GM23338 (cell line): ENCODE results near the gene NCKAP5. TPM values are rescaled to one million over a fixed set of nuclear protein-coding genes. Genes with fewer than 3 reads are reported as not detected.

Experiments
- ATAC-seq: fragments of 200-7000 bp; cut with Tn5 transposase; 3 replicates; pipeline ENCODE4 v1.9.1; 2020
- DNase-seq: peaks from one replicate; pipeline ENCODE4 v3.0.0-alpha.2; 2015; ENCODE audit warnings: low spot score
- H2AFZ ChIP-seq: fragments of 200-600 bp; sonication (generic); 2 replicates; pipeline ENCODE4 v1.8.0; 2016; ENCODE audit warnings: antibody characterized with exemption, mild to moderate bottlenecking, moderate library complexity
- H3F3A ChIP-seq: fragments of 200-600 bp; sonication (generic); replicated peaks from 2 replicates; pipeline ENCODE4 v1.8.0; 2017; ENCODE audit warnings: antibody characterized with exemption, mixed run types, low read depth
- H3K27ac ChIP-seq: fragments of 200-600 bp; sonication (generic); 2 replicates; pipeline ENCODE4 v1.6.1; 2016; ENCODE audit warnings: low read depth
- H3K27me3 ChIP-seq: fragments of 200-600 bp; sonication (generic); 2 replicates; pipeline ENCODE4 v1.8.0; 2016; ENCODE audit warnings: mild to moderate bottlenecking, mixed run types, moderate library complexity; ENCODE audit not compliant: insufficient read depth
- H3K36me3 ChIP-seq: fragments of 200-600 bp; sonication (generic); 2 replicates; pipeline ENCODE4 v1.8.0; 2016; ENCODE audit warnings: mild to moderate bottlenecking; ENCODE audit not compliant: insufficient read depth
- H3K4me1 ChIP-seq: fragments of 200-600 bp; sonication (generic); 2 replicates; pipeline ENCODE4 v1.8.0; 2016; ENCODE audit warnings: mild to moderate bottlenecking, moderate library complexity; ENCODE audit not compliant: insufficient read depth
- H3K4me2 ChIP-seq: fragments of 200-600 bp; sonication (generic); 2 replicates; pipeline ENCODE4 v1.7.1; 2017; ENCODE audit warnings: mixed run types
- H3K4me3 ChIP-seq: fragments of 200-600 bp; sonication (generic); 2 replicates; pipeline ENCODE4 v1.6.1; 2016; ENCODE audit warnings: mixed run types
- H3K79me2 ChIP-seq: fragments of 200-600 bp; sonication (generic); replicated peaks from 2 replicates; pipeline ENCODE4 v1.8.0; 2017; ENCODE audit warnings: mild to moderate bottlenecking; ENCODE audit not compliant: insufficient read depth
- H3K9me2 ChIP-seq: fragments of 200-600 bp; sonication (generic); 2 replicates; pipeline ENCODE4 v1.8.0; 2017; ENCODE audit not compliant: insufficient read depth
- H4K20me1 ChIP-seq: fragments of 200-600 bp; sonication (generic); replicated peaks from 2 replicates; pipeline ENCODE4 v1.8.0; 2017; ENCODE audit warnings: mild to moderate bottlenecking; ENCODE audit not compliant: insufficient read depth
- H3K27ac Mint-ChIP-seq: 2 replicates; pipeline ENCODE4 v1.8.0; 2020; ENCODE audit warnings: inconsistent platforms, mild to moderate bottlenecking, moderate library complexity, mixed read lengths
- H3K27me3 Mint-ChIP-seq: 3 replicates; pipeline ENCODE4 v1.8.0; 2022; ENCODE audit warnings: low read depth, mild to moderate bottlenecking, moderate library complexity, mixed read lengths, inconsistent platforms; ENCODE audit not compliant: insufficient read depth, poor library complexity
- H3K36me3 Mint-ChIP-seq: 3 replicates; pipeline ENCODE4 v1.8.0; 2021; ENCODE audit warnings: low read depth, mild to moderate bottlenecking, inconsistent platforms, moderate library complexity, mixed read lengths
- H3K4me1 Mint-ChIP-seq: 3 replicates; pipeline ENCODE4 v1.8.0; 2020; ENCODE audit warnings: mild to moderate bottlenecking, inconsistent platforms, mixed read lengths
- H3K4me3 Mint-ChIP-seq: 3 replicates; pipeline ENCODE4 v1.8.0; 2021; ENCODE audit warnings: moderate library complexity, mild to moderate bottlenecking, inconsistent platforms, mixed read lengths
- H3K9me3 Mint-ChIP-seq: 3 replicates; pipeline ENCODE4 v1.8.0; 2020; ENCODE audit warnings: moderate library complexity, mild to moderate bottlenecking, inconsistent platforms, mixed read lengths
- CREB1 ChIP-seq: fragments of 250-450 bp; sonication (Bioruptor Pico); IDR thresholded peaks from 2 replicates; pipeline ENCODE4 v1.5.0; 2020; ENCODE audit warnings: low read depth, mild to moderate bottlenecking, moderate library complexity
- ETS1 ChIP-seq: IDR thresholded peaks from 2 replicates; pipeline ENCODE4 v1.6.1; 2016; ENCODE audit warnings: antibody characterized with exemption
- EZH2phosphoT487 ChIP-seq: fragments of 200-600 bp; sonication (generic); IDR thresholded peaks from one replicate; pipeline ENCODE4 v1.8.1; 2018; ENCODE audit warnings: antibody characterized with exemption; ENCODE audit not compliant: unreplicated experiment
- JUNB ChIP-seq: IDR thresholded peaks from one replicate; pipeline ENCODE4 v1.6.1; 2016; ENCODE audit warnings: antibody characterized with exemption; ENCODE audit not compliant: unreplicated experiment
- NANOG ChIP-seq: IDR thresholded peaks from 2 replicates; pipeline ENCODE4 v1.6.1; 2016; ENCODE audit warnings: antibody characterized with exemption, borderline replicate concordance
- POLR2AphosphoS5 ChIP-seq: IDR thresholded peaks from 2 replicates; pipeline ENCODE4 v1.6.1; 2016; ENCODE audit warnings: antibody characterized with exemption, low read depth
- ZNF114 ChIP-seq: fragments of 250-450 bp; sonication (Bioruptor Pico); IDR thresholded peaks from 2 replicates; pipeline ENCODE4 v1.5.0; 2020; ENCODE audit warnings: mild to moderate bottlenecking, moderate library complexity
- ZNF331 ChIP-seq: fragments of 250-450 bp; sonication (Bioruptor Pico); IDR thresholded peaks from 2 replicates; pipeline ENCODE4 v1.5.0; 2020; ENCODE audit warnings: low read depth, mild to moderate bottlenecking, moderate library complexity
- ZNF462 ChIP-seq: fragments of 250-450 bp; sonication (Bioruptor Pico); IDR thresholded peaks from 2 replicates; pipeline ENCODE4 v1.5.0; 2020; ENCODE audit warnings: mild to moderate bottlenecking, moderate library complexity
- polyA plus RNA-seq: library from polyadenylated mRNA; unstranded; fragments of >200 nt; fragmentation: Nextera tagmentation; extraction: Ambion mirVana; gene quantifications from 2 replicates; pipeline ENCODE4 v1.2.1, GENCODE V29; 2016
- total RNA-seq: library from RNA; depleted of rRNA; stranded (reverse); fragments of >200 nt; shearing (Covaris generic); gene quantifications from 2 replicates; pipeline ENCODE4 v1.2.3, GENCODE V29; 2014

The NCKAP5 gene
- total and polyA plus RNA-seq, 2 experiments from 2014 or later, result 0.34 to 0.73 TPM

GRCh38 chr2:133287709-133288108 lies 280.6 kb downstream of the NCKAP5 start (continued):
- no peak for TF ChIP-seq ZNF462 (CRISPR knock-in tag)
- no peak for TF ChIP-seq NANOG
- TF ChIP-seq EZH2phosphoT487, result no peak
- no peak for TF ChIP-seq ZNF114
- no peak for TF ChIP-seq JUNB
- no peak for TF ChIP-seq CREB1 (CRISPR knock-in tag)

GRCh38 chr2:133286326-133286922 lies 281.8 kb downstream of the NCKAP5 start:
- no peaks in the 10 kb centered on the region for H3F3A ChIP-seq
- H3K27me3 Mint-ChIP-seq, result no peaks in the 10 kb centered on the region
- H3K27ac ChIP-seq, result no peak overlapping the region
- H3K36me3 Mint-ChIP-seq, result no peaks in the 10 kb centered on the region
- H2AFZ ChIP-seq, result no peak overlapping the region
- H3K36me3 ChIP-seq, result no peaks in the 10 kb centered on the region
- H3K79me2 ChIP-seq, result no peaks in the 10 kb centered on the region
- H3K4me2 ChIP-seq, result no peak overlapping the region
- H3K27me3 ChIP-seq, result no peaks in the 10 kb centered on the region
- H4K20me1 ChIP-seq, result no peaks in the 10 kb centered on the region
- H3K4me1 ChIP-seq, result no peaks in the 10 kb centered on the region
- ATAC-seq, result no peak
- no peak for DNase-seq
- H3K4me3 Mint-ChIP-seq, result no peak overlapping the region
- H3K27ac Mint-ChIP-seq, result no peak overlapping the region
- no peaks in the 10 kb centered on the region for H3K4me1 Mint-ChIP-seq
- no peak overlapping the region for H3K4me3 ChIP-seq
- no peaks in the 10 kb centered on the region; the same call in 1 of the 2 replicates for H3K9me2 ChIP-seq
- H3K9me3 Mint-ChIP-seq, result no peaks in the 10 kb centered on the region
- TF ChIP-seq ZNF114 (no peak), NANOG (no peak), EZH2phosphoT487 (no peak), ZNF331 (CRISPR knock-in tag) (no peak), ETS1 (no peak), ZNF462 (CRISPR knock-in tag) (no peak), POLR2AphosphoS5 (no peak), CREB1 (CRISPR knock-in tag) (no peak)
